ENCODE measurements around the gene MAJIN. TPM values are rescaled to one million over a fixed set of nuclear protein-coding genes. Genes with fewer than 3 reads are reported as not detected.
A peak's percentile ranks its signal among the peaks of the same experiment; 100 is the strongest.

The MAJIN gene
- total and polyA plus RNA-seq, 9 of the 15 experiments (the other 6 are each of a cell fraction or from before 2014, with no cell fraction given): 0.17 to 0.83 (median 0.24) TPM; not detected in 2

- TF ChIP-seq USF1 (CRISPR knock-in tag; IDR thresholded peaks at IDR 0.05) (peak; percentile 66), MAX (CRISPR knock-in tag; IDR thresholded peaks at IDR 0.05) (peak; percentile 91), MNT (conservative IDR thresholded peaks at IDR 0.05) (0 out of 4 replicates have a peak, but pooled peaks of 1 of the 2 experiments have one; percentile 11), TSC22D4 (tag; IDR thresholded peaks at IDR 0.05) (no peak), ZBTB2 (IDR thresholded peaks at IDR 0.05) (peak; percentile 94), ZNF511 (CRISPR knock-in tag; IDR thresholded peaks at IDR 0.05) (peak; percentile 78; the same call in 1 of the 2 replicates), ZNF395 (CRISPR knock-in tag; IDR thresholded peaks at IDR 0.05) (0 out of 2 replicates have a peak, but pooled peaks have one; percentile 47), CBX3 (IDR thresholded peaks at IDR 0.05; ENCODE audit: borderline replicate concordance in 1 of 2, low read length in 2 of 2) (peak in 1 of 2 experiments; percentile 75; a peak in 1 of 3 replicates), ZBTB7A (IDR thresholded peaks at IDR 0.05; ENCODE audit: borderline replicate concordance, control insufficient read depth, low read depth, low read length) (0 out of 2 replicates have a peak, but pooled peaks have one; percentile 18), ESRRB (CRISPR knock-in tag; IDR thresholded peaks at IDR 0.05; ENCODE audit: borderline replicate concordance) (no peak), ZNF282 (CRISPR knock-in tag; IDR thresholded peaks at IDR 0.05) (peak; percentile 51; the same call in 1 of the 2 replicates), YBX1 (IDR thresholded peaks at IDR 0.05) (no peak), ATF7 (IDR thresholded peaks at IDR 0.05) (0 out of 2 replicates have a peak, but pooled peaks have one; percentile 17), SNAPC5 (CRISPR knock-in tag; IDR thresholded peaks at IDR 0.05) (no peak), DMBX1 (CRISPR knock-in tag; IDR thresholded peaks at IDR 0.05; ENCODE audit: borderline replicate concordance) (peak; percentile 56; the same call in 1 of the 2 replicates), NFIC (IDR thresholded peaks at IDR 0.05) (peak; percentile 81), ZBTB33 (CRISPR knock-in tag; IDR thresholded peaks at IDR 0.05) (peak; percentile 68; the same call in 1 of the 2 replicates)
Measured at GRCh38 chr11:64971421-64972233, at the start of gene MAJIN (continued).

All from K562 (cell line).